ENCODE results near the gene GBP7. TPM values are rescaled to one million over a fixed set of nuclear protein-coding genes. Genes with fewer than 3 reads are reported as not detected.

GBP7 gene
- total and polyA plus RNA-seq, 11 donors: 0.16 to 0.17 TPM; not detected in 9

DNA sequence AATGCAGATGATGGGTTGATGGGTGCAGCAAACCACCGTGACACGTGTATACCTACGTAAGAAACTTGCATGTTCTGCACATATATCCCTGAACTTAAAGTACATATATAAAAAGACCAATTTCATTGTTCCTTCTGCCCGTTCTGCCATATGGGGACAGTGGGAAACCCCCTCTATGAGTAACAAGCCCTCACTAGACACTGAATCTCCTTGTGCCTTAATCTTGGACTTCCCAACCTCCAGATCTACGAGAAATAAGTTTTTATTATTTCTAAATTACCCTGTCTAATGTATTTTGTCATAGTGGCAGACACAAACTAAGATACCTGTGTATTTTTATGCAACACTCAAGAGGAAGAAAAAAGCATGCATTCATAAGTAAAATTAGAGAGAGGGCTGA is 10.0 kb downstream of the GBP7 start:
- H3K4me3 ChIP-seq: no peak overlapping the region
- no peaks in the 10 kb centered on the region for H3K4me1 ChIP-seq
- peaks cover 0 to 8% (median under 1%) of the 10 kb centered on the region in 12 donors for H3K9me3 ChIP-seq
- TF ChIP-seq, protein P1, sequence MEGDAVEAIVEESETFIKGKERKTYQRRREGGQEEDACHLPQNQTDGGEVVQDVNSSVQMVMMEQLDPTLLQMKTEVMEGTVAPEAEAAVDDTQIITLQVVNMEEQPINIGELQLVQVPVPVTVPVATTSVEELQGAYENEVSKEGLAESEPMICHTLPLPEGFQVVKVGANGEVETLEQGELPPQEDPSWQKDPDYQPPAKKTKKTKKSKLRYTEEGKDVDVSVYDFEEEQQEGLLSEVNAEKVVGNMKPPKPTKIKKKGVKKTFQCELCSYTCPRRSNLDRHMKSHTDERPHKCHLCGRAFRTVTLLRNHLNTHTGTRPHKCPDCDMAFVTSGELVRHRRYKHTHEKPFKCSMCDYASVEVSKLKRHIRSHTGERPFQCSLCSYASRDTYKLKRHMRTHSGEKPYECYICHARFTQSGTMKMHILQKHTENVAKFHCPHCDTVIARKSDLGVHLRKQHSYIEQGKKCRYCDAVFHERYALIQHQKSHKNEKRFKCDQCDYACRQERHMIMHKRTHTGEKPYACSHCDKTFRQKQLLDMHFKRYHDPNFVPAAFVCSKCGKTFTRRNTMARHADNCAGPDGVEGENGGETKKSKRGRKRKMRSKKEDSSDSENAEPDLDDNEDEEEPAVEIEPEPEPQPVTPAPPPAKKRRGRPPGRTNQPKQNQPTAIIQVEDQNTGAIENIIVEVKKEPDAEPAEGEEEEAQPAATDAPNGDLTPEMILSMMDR (IDR thresholded peaks at IDR 0.05): no peak
- TF ChIP-seq POLR2A (IDR thresholded peaks at IDR 0.05): no peak
- ATAC-seq (no peak), DNase-seq (no peak)
- H3K36me3 ChIP-seq: no peaks in the 10 kb centered on the region
- 89 to 94% (median 93%) methylated on average over 5 of the region's 5 CpGs for WGBS, 4 donors
- intact Hi-C loops (cut with DNase I): no loop called here
- no peak overlapping the region for H3K27ac ChIP-seq
- no peaks in the 10 kb centered on the region for H3K27me3 ChIP-seq

DNA sequence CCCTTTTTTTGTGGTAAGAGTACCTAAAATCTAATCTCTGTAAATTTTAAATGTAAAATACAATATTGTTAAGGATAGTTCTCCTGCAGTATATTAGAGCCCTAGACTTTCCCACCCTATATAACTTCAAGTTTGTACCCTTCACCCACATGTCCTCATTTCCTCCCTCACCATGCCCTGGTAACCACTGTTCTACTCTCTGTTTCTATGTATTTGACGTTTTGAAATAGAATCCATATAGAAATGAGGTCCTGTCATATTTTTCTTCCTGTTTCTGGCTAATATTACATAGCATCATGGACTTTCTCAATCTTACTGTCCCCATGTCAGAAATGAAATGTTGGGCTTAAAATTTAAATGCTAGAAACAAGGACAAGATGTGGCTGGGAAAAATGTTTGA is 24.8 kb downstream of the GBP7 start:
- H3K36me3 ChIP-seq: no peaks in the 10 kb centered on the region
- ATAC-seq (no peak), DNase-seq (no peak)
- TF ChIP-seq, protein P1 (IDR thresholded peaks at IDR 0.05): no peak
- no peak for TF ChIP-seq POLR2A (IDR thresholded peaks at IDR 0.05)
- 51 to 57% (median 54%) methylated on average over 1 of the region's 1 CpG for WGBS, 4 donors
- H3K4me3 ChIP-seq: no peak overlapping the region
- no peaks in the 10 kb centered on the region for H3K27me3 ChIP-seq
- H3K9me3 ChIP-seq: no peaks in the 10 kb centered on the region
- intact Hi-C loops (cut with DNase I): no loop called here
- no peak overlapping the region for H3K27ac ChIP-seq
- no peaks in the 10 kb centered on the region for H3K4me1 ChIP-seq

DNA sequence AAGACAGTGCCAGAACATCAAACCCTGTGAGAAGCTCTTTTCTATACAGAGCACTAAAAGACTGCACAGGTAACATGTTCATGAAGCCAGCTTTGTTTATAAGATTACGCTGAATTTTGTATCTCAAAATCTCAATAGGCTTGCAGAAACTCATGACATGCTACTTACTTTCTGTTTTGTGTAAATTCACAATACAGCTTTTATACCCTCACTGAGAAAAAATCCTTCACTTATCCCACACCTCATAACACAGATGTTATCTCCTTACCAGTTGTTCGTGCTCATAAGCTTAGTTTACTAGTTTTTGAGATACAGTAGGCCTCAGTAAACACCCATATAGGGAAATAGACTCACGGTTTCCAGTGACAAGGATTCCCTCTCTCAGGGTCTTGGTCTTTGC is 25.8 kb downstream of the GBP7 start:
- intact Hi-C loops (cut with DNase I): no loop called here
- Histone ChIP-seq H3K27me3 (no peaks in the 10 kb centered on the region), H3K27ac (no peak overlapping the region), H3K36me3 (no peaks in the 10 kb centered on the region), H3K9me3 (no peaks in the 10 kb centered on the region), H3K4me1 (no peaks in the 10 kb centered on the region), H3K4me3 (no peak overlapping the region)
- WGBS, 4 donors: 80 to 87% (median 82%) methylated on average over 3 of the region's 3 CpGs
- TF ChIP-seq POLR2A (IDR thresholded peaks at IDR 0.05): no peak
- TF ChIP-seq, protein P1 (IDR thresholded peaks at IDR 0.05): no peak
- DNase-seq (no peak), ATAC-seq (no peak)

DNA sequence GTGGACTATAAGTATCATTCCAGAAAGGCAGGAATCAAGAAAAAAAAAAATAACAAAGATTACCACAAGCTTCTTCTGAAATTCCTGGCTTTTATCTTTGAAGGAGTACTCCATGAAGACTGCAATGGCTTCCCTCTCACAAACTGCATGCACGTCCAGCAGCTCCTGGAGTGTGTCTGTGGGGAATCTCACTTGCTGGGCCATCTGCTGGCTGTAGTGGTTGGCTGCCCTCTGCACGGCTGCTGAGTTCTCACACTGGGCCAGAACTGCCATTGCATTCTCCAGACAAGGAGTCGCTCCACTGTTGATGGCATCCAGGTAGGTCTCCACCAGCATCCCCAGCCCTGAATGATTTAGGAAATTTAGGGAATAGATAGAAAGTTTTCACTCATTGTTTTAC is 26.6 kb downstream of the GBP7 start:
- DNase-seq: peak in 1 of 5 donors; percentile 24
- 32 to 51% (median 40%) methylated on average over 3 of the region's 3 CpGs for WGBS, 4 donors
- intact Hi-C loops (cut with DNase I): no loop called here
- Histone ChIP-seq H3K4me3 (no peak overlapping the region), H3K36me3 (no peaks in the 10 kb centered on the region), H3K9me3 (no peaks in the 10 kb centered on the region), H3K27me3 (no peaks in the 10 kb centered on the region), H3K4me1 (no peaks in the 10 kb centered on the region), H3K27ac (no peak overlapping the region)
- TF ChIP-seq, protein P1 (IDR thresholded peaks at IDR 0.05): peak in 5 of 12 donors; percentile 7 to 37 (median 28)
- no peak for TF ChIP-seq POLR2A (IDR thresholded peaks at IDR 0.05)
- peak in 2 of 4 donors; percentile 39 to 68 for ATAC-seq
